DND-41 (cell line): ENCODE results near the gene CCDC171.

ENCODE experiments used
- CTCF ChIP-seq: IDR thresholded peaks from 2 replicates; pipeline ENCODE4 v1.5.1; 2012; ENCODE audit warnings: borderline replicate concordance, low read length, moderate library complexity, mild to moderate bottlenecking; ENCODE audit not compliant: poor library complexity, severe bottlenecking; ENCODE audit errors: extremely low read depth
- EZH2 ChIP-seq: IDR thresholded peaks from 3 replicates; pipeline ENCODE4 v1.6.1; 2012; ENCODE audit warnings: borderline replicate concordance, low read depth, mild to moderate bottlenecking, moderate library complexity, low read length, inconsistent platforms; ENCODE audit not compliant: severe bottlenecking

- no peak for TF ChIP-seq CTCF
- TF ChIP-seq EZH2 = no peak
These were observed 390.1 kb downstream of the CCDC171 start for GRCh38 chr9:15942831-15943424.
